ENCODE measurements around the gene RNU5D-1.

GRCh38 chr1:44696101-44696500 lies 34.9 kb downstream of the RNU5D-1 start:
- no peak for TF ChIP-seq CTCF (IDR thresholded peaks at IDR 0.05)
- no peak for TF ChIP-seq POLR2A (IDR thresholded peaks at IDR 0.05)

Measured in lower leg skin (tissue), 3 donors.